HG03280 (cell line): ENCODE results near the gene IVL.

Source experiments
- ATAC-seq: cut with Tn5 transposase; IDR thresholded peaks from one replicate; pipeline ENCODE4 v1.9.1; 2021; ENCODE audit warnings: mild to moderate bottlenecking, moderate library complexity; ENCODE audit not compliant: unreplicated experiment

IVL gene

DNA sequence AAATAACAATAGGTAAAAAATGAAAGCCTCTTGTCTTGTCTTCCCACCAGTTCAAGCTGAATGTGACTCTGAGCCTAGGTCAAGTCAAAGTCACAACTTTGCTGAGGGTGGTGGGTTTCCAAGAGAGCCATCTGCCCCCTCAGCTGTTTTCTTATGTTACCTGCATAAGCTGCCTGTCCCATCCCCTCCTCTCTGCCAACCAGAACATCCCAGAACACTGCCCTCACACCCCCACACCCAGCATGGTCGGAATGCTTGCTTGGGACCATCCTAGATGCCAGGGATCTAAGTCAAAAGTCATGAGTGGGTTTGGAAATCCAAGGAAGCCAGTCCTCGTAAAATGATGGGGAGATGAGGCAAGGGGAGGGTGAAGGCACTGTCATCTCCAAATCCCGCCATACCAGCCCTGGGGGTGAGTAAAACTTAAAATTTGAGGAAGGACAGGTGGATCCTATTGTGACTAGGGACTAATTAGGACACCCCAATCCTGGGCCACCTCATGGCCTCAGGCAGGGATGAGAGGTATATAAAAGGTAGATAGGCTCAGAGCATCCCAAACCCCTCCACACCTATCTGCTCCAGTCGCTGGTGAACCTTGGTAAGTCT lies 38.4 kb downstream of the IVL start, which contains the start of gene SPRR5:
Gene SPRR5, plus strand, starts transcription at position 556 of the 606 bp plus-strand sequence. CDS start 1,349 bp downstream, outside the sequence.
- ATAC-seq = no peak

DNA sequence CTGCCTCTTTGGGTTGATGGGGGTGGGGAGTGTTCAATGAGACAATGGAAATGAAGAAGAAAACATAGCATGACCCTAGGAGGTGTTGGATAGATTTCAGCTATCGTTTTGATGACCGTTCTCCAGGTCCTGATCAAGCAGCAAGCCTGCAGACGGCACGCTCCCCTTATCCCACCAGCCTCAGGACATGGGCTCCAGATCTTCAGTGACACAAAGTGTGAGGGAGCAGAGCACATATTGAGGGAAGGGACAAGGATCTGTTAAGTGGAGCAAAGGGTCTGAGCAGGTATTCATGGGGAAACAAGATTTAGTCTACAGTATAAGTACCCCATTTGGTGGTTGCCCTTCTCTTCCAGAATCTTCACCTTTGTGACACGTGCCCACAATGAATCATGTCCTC lies 43.4 kb downstream of the IVL start:
- ATAC-seq = no peak

DNA sequence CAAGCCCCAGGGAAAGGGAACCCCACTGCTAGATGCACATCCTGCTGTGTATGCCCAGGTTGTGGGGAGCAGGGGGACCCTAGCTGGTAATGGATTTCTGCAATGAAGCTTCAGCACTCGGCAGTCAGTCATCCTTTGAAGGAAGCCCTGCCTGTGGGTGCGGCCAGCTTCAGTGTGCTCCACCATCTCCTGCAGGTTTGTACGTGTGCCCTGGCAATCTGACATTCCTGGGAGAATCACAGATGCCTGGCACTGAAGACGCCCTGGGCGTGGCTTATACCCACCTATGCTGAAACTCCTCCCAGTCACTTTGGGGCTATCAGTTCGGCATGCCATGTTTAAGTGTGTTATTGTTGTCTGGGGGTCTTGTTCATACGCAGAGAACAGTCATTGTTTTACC lies 45.4 kb downstream of the IVL start:
- ATAC-seq = no peak

DNA sequence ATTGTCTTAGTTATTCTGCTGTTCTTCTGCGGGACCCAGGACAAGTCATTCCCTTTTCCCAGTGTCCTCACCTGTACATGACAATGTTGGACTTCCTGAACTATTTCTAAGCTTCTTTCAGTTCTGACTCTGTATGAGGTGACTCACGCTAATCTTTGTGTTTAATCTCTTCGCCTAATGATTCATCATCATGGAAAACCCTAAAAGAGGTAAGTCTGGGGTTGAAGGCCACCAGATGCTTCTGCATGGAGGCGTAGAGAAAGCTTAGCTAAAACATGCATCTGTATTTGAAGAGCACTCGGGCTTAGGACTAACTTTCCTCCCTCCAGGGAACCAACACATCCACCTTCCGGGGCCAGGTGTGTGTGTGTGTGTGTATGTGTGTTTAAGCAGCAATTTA lies 46.1 kb downstream of the IVL start:
- ATAC-seq = no peak

DNA sequence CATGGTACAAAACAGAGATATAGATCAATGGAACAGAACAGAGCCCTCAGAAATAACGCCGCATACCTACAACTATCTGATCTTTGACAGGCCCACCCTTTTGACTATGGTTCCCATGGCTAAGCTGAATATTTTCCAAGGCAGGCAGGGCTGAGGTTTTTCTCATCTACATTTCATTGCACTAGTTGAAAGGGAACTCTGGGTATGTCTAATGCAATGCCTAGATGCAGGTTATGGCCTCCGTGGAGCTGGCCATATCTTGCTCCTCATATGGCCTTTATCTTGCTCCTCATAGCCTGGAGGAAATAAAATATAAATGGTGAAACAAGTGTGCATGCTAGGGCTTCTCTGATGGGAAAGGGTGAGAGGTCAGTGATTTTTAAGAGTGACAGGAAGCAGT lies 49.2 kb downstream of the IVL start:
- no peak for ATAC-seq

DNA sequence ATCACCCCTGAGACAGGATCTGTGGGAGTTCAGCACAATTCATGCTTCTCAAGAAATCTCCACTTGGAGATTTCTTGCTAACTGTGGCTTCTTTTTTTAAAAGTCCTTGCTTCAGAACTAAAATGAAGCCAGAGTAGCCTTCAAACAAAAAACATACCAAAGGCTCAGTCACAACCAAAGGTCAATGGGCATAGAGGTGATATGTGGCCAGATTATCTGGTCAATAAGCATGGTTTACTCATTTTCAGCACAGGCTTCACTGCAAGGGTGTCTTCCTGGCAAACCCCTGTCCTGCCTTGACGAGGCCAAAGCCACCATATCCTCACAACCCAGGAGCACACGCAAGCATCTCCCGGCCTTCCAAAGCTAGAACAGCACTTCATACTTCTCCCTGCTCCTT lies 50.9 kb downstream of the IVL start:
- ATAC-seq = no peak

DNA sequence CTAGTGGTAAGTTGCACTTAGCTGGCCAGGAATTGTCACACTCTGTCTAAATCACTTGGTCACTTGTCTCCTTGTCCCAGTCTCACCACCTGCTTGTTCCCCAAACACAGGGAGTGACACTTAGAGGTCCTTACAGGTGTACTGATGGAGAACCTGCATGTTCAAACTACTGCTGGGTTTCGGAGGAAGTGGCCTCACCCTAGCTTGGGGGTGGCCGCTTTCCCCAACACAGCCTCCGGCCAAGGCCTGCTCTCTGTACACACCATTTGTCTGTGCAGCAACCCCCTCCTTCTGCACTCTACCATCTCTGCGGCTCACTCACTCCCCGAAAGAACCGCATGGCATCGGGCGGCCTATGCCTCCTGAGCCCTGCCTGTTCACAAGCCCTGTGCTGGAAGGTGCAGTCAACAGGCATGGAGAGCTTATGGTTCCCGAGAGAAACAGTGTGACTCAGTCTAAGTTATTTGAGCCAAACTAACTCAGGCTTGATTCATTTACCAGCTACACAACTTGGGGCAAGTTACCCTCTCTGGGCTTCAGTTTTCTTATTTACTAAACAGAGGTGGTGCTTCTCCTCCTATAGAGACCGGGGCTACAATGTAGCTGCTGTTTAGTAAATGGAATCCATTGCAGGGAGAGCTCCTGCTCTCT lies 51.6 kb downstream of the IVL start:
- ATAC-seq = no peak

DNA sequence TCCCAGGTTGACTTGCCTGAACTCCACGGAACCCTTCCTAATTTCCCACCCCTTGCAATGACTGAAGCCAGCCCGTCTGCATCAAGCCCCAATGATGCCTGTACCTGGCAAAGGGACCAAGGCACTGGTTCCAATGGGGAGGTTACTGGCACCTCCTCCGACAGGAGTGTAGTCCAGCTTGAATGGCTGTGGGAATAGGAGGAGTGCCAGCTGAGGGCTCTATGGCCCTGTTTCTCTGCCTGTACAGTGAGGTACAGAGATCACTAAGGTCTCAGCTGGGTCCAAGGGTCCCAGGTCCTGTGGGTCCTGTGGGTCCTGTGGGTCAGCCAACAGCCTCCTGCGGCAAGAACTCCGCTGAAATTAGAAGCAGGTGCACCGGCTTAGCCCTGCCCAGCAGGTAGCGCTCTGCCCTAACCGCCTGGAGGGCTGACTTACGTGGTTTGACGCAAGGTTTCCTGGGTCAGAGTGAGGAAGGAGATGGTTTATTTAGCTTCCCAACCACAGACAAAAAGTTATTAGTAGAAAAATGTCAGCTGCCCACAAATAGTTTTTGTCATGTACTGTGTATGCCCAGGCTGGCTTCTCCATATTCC lies 52.2 kb downstream of the IVL start:
- ATAC-seq = no peak
